ENCODE measurements around the gene RTN4. TPM values are rescaled to one million over a fixed set of nuclear protein-coding genes. Genes with fewer than 3 reads are reported as not detected.

RTN4 gene
- total and polyA plus RNA-seq, 4 donors, result 168 to 311 (median 230) TPM

DNA sequence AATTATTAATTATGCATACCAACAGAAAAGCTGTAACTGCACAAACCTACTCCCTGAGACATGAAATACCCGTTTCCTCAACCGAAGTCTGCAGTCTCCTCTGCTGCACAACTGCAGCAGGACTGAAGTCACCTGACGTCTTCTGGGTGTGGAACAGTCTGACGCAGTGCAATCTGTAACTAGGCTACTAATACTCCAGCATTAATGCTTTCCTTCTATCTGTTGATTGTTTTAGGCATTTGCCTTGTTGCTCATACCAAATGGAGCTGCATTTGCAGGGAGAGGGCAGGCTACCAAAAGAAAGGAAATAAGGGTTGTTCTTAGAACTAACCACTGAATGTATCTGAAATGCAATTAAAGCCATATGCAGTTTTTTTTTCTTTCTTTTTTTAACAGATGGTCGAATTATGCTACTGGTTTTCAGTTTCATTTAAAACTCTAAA lies 40.1 kb downstream of the RTN4 start:
- no peaks in the 10 kb centered on the region for H3K27me3 ChIP-seq (ENCODE audit: control insufficient read depth in 3 of 3, insufficient read depth in 3 of 3, low read length in 2 of 3)
- TF ChIP-seq, protein P1, sequence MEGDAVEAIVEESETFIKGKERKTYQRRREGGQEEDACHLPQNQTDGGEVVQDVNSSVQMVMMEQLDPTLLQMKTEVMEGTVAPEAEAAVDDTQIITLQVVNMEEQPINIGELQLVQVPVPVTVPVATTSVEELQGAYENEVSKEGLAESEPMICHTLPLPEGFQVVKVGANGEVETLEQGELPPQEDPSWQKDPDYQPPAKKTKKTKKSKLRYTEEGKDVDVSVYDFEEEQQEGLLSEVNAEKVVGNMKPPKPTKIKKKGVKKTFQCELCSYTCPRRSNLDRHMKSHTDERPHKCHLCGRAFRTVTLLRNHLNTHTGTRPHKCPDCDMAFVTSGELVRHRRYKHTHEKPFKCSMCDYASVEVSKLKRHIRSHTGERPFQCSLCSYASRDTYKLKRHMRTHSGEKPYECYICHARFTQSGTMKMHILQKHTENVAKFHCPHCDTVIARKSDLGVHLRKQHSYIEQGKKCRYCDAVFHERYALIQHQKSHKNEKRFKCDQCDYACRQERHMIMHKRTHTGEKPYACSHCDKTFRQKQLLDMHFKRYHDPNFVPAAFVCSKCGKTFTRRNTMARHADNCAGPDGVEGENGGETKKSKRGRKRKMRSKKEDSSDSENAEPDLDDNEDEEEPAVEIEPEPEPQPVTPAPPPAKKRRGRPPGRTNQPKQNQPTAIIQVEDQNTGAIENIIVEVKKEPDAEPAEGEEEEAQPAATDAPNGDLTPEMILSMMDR (IDR thresholded peaks at IDR 0.05; ENCODE audit: control extremely low read depth, extremely low read depth), result no peak
- no peaks in the 10 kb centered on the region for H3K36me3 ChIP-seq (ENCODE audit: control insufficient read depth in 4 of 4, insufficient read depth in 4 of 4, low read length in 4 of 4)
- H3K4me3 ChIP-seq, result no peak overlapping the region
- peak; percentile 23 to 65 (median 58) for DNase-seq
- peak overlapping the region in 1 of 2 donors; percentile 38 for H3K9ac ChIP-seq (ENCODE audit: insufficient read depth in 1 of 2, low read length in 2 of 2)
- peak overlapping the region in 1 of 2 donors; percentile 70 for H3K27ac ChIP-seq (ENCODE audit: low read depth in 1 of 2, low read length in 1 of 2)
- WGBS, 2 donors, result 2% methylated on average over 5 of the region's 5 CpGs
- ATAC-seq (ENCODE audit: insufficient read depth, low FRiP score), result peak; percentile 80
- H3K4me1 ChIP-seq (ENCODE audit: control insufficient read depth in 5 of 5, insufficient read depth in 5 of 5, low read length in 5 of 5), result peaks cover 1 to 60% (median 16%) of the 10 kb centered on the region in 5 donors
- H3K9me3 ChIP-seq (ENCODE audit: control insufficient read depth in 4 of 4, insufficient read depth in 3 of 4, low read length in 3 of 4), result no peaks in the 10 kb centered on the region

GRCh38 chr2:55009277-55010060 lies 40.8 kb downstream of the RTN4 start:
- Histone ChIP-seq H3K27me3 (ENCODE audit: control insufficient read depth in 3 of 3, insufficient read depth in 3 of 3, low read length in 2 of 3) (no peaks in the 10 kb centered on the region), H3K9ac (ENCODE audit: insufficient read depth in 1 of 2, low read length in 2 of 2) (peak overlapping the region in 1 of 2 donors; percentile 38), H3K9me3 (ENCODE audit: control insufficient read depth in 4 of 4, insufficient read depth in 3 of 4, low read length in 3 of 4) (no peaks in the 10 kb centered on the region), H3K4me3 (no peak overlapping the region), H3K36me3 (ENCODE audit: control insufficient read depth in 4 of 4, insufficient read depth in 4 of 4, low read length in 4 of 4) (no peaks in the 10 kb centered on the region), H3K4me1 (ENCODE audit: control insufficient read depth in 5 of 5, insufficient read depth in 5 of 5, low read length in 5 of 5) (peaks cover 1 to 64% (median 18%) of the 10 kb centered on the region in 5 donors), H3K27ac (ENCODE audit: low read depth in 1 of 2, low read length in 1 of 2) (no peak overlapping the region)
- DNase-seq, result peak in 2 of 3 donors; percentile 30 to 44
- WGBS, 2 donors, result 15 to 18% methylated on average over 7 of the region's 7 CpGs
- TF ChIP-seq, protein P1 (IDR thresholded peaks at IDR 0.05; ENCODE audit: control extremely low read depth, extremely low read depth), result no peak
- ATAC-seq (ENCODE audit: insufficient read depth, low FRiP score), result no peak

- no peaks in the 10 kb centered on the region for H3K9me3 ChIP-seq (ENCODE audit: control insufficient read depth in 4 of 4, insufficient read depth in 3 of 4, low read length in 3 of 4)
- ATAC-seq (ENCODE audit: insufficient read depth, low FRiP score), result no peak
Measured at GRCh38 chr2:55006306-55006705, 43.9 kb downstream of the RTN4 start.

More at GRCh38 chr2:55006306-55006705, 43.9 kb downstream of the RTN4 start:
- Histone ChIP-seq H3K27ac (ENCODE audit: low read depth in 1 of 2, low read length in 1 of 2) (no peak overlapping the region), H3K4me3 (no peak overlapping the region), H3K4me1 (ENCODE audit: control insufficient read depth in 5 of 5, insufficient read depth in 5 of 5, low read length in 5 of 5) (peaks cover 1 to 42% (median 9%) of the 10 kb centered on the region in 5 donors), H3K27me3 (ENCODE audit: control insufficient read depth in 3 of 3, insufficient read depth in 3 of 3, low read length in 2 of 3) (no peaks in the 10 kb centered on the region), H3K9ac (ENCODE audit: insufficient read depth in 1 of 2, low read length in 2 of 2) (no peak overlapping the region), H3K36me3 (ENCODE audit: control insufficient read depth in 4 of 4, insufficient read depth in 4 of 4, low read length in 4 of 4) (no peaks in the 10 kb centered on the region)
- DNase-seq, result no peak
- TF ChIP-seq, protein P1 (IDR thresholded peaks at IDR 0.05; ENCODE audit: control extremely low read depth, extremely low read depth), result no peak
- WGBS, 2 donors, result 47 to 61% methylated on average over 3 of the region's 3 CpGs

All from lung (tissue), 12 donors.